SK-N-SH (cell line): Measurements from ENCODE around the gene MUC5B.

Experiments
- ELF1 ChIP-seq: IDR thresholded peaks from 2 replicates; pipeline ENCODE4 v1.4.0; 2012
- EP300 ChIP-seq, 2 experiments: IDR thresholded peaks; 2 replicates each; pipeline versions ENCODE4 v1.4.0 to v1.6.1; 2012; ENCODE audit warnings: borderline replicate concordance in 1 of 2, low read depth in 1 of 2, low read length in 1 of 2
- JUND ChIP-seq: IDR thresholded peaks from 2 replicates; pipeline ENCODE4 v1.4.0; 2012
- POLR2AphosphoS5 ChIP-seq: IDR thresholded peaks from 2 replicates; pipeline ENCODE4 v1.6.1; 2012; ENCODE audit warnings: low read depth, low read length
- REST ChIP-seq: IDR thresholded peaks from 2 replicates; pipeline ENCODE4 v1.6.1; 2012; ENCODE audit warnings: mild to moderate bottlenecking, low read depth, low read length, moderate library complexity
- TF ChIP-seq, protein P1 (sequence below): fragments of 200-600 bp; sonication (generic); IDR thresholded peaks from 2 replicates; pipeline ENCODE4 v1.6.1; 2017; ENCODE audit warnings: antibody characterized with exemption, mild to moderate bottlenecking, moderate library complexity

DNA sequence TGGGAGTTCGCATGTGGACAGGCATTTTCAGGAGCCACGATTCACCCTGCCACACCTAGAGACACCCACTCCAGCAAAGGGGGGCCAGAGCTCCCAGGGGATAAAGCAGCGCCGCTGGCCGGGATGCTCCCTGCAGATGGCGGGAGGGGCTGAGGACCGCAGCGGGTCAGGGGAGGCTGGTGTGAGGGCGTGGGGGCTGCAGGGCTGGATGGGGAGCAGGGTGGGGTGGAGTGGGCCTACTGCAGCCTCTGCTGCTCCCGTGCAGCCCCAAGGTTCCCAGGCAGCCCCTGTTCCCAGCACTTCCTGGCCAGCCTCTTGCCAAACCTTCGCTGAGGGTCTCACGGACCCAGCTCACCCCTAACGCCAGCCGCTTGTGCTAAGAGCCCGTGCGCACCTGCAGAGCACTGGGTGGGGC, 13.0 kb downstream of the MUC5B start:
- no peak for TF ChIP-seq POLR2AphosphoS5
- TF ChIP-seq ELF1 = no peak
- no peak for TF ChIP-seq JUND
- TF ChIP-seq, protein P1, sequence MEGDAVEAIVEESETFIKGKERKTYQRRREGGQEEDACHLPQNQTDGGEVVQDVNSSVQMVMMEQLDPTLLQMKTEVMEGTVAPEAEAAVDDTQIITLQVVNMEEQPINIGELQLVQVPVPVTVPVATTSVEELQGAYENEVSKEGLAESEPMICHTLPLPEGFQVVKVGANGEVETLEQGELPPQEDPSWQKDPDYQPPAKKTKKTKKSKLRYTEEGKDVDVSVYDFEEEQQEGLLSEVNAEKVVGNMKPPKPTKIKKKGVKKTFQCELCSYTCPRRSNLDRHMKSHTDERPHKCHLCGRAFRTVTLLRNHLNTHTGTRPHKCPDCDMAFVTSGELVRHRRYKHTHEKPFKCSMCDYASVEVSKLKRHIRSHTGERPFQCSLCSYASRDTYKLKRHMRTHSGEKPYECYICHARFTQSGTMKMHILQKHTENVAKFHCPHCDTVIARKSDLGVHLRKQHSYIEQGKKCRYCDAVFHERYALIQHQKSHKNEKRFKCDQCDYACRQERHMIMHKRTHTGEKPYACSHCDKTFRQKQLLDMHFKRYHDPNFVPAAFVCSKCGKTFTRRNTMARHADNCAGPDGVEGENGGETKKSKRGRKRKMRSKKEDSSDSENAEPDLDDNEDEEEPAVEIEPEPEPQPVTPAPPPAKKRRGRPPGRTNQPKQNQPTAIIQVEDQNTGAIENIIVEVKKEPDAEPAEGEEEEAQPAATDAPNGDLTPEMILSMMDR = no peak
- no peak for TF ChIP-seq REST
- TF ChIP-seq EP300 (IDR thresholded peaks at IDR 0.05; ENCODE audit: borderline replicate concordance in 1 of 2, low read depth in 1 of 2, low read length in 1 of 2) = no peak
